HepG2 (cell line): Measurements from ENCODE around the gene FUT3. TPM values are rescaled to one million over a fixed set of nuclear protein-coding genes. Genes with fewer than 3 reads are reported as not detected.
A peak's percentile ranks its signal among the peaks of the same experiment; 100 is the strongest.

Experiments
- IRF1 ChIP-seq: sonication (generic); formaldehyde crosslinking; IDR thresholded peaks from 2 replicates; pipeline ENCODE4 v1.4.0; 2020; ENCODE audit warnings: low read depth, mild to moderate bottlenecking, missing genetic modification reagents
- KAT8 ChIP-seq: IDR thresholded peaks from 2 replicates; pipeline ENCODE4 v1.6.1; 2016; ENCODE audit warnings: missing genetic modification reagents, missing compliant biosample characterization
- RERE ChIP-seq: IDR thresholded peaks from 2 replicates; pipeline ENCODE4 v1.6.1; 2016; ENCODE audit warnings: low read depth, missing genetic modification reagents, missing compliant biosample characterization
- SAP130 ChIP-seq: IDR thresholded peaks from 2 replicates; pipeline ENCODE4 v1.6.1; 2016; ENCODE audit warnings: low read depth
- SOX6 ChIP-seq, 2 experiments: fragments of 450-650 bp in 1 of 2; sonication (generic) in 1 of 2; formaldehyde crosslinking in 1 of 2; IDR thresholded peaks; 2 replicates each; pipeline versions ENCODE4 v1.4.0 to v1.6.1; 2017 to 2020; ENCODE audit warnings: antibody characterized with exemption in 1 of 2, mild to moderate bottlenecking in 1 of 2, missing genetic modification reagents in 1 of 2
- YEATS4 ChIP-seq: sonication (generic); formaldehyde crosslinking; IDR thresholded peaks from 2 replicates; pipeline ENCODE4 v1.4.0; 2020; ENCODE audit warnings: missing genetic modification reagents, borderline replicate concordance
- ZNF354B ChIP-seq: sonication (generic); formaldehyde crosslinking; IDR thresholded peaks from 2 replicates; pipeline ENCODE4 v1.8.0; 2022; ENCODE audit warnings: mild to moderate bottlenecking, missing genetic modification reagents
- ZNF570 ChIP-seq: sonication (generic); formaldehyde crosslinking; IDR thresholded peaks from 2 replicates; pipeline ENCODE4 v1.4.0; 2020; ENCODE audit warnings: mild to moderate bottlenecking, missing genetic modification reagents, borderline replicate concordance
- ZNF629 ChIP-seq: sonication (generic); formaldehyde crosslinking; conservative IDR thresholded peaks from 2 replicates; pipeline ENCODE4 v1.5.0; 2020; ENCODE audit warnings: missing genetic modification reagents
- polyA plus RNA-seq, 8 experiments: library from polyadenylated mRNA; depleted of rRNA in 3 of 8; stranded (reverse) in 7 of 8; unstranded in 1 of 8; fragments of >200 nt; fragmentation: Illumina TruSeq in 4 of 8; extraction: Trizol in 4 of 8; gene quantifications; 2 replicates each; pipeline versions ENCODE4 v1.2.1 to v1.2.3, GENCODE V29; 2011 to 2016; ENCODE audit warnings: low read depth in 4 of 8, missing spikeins in 1 of 8, mixed read lengths in 1 of 8; ENCODE audit not compliant: insufficient read depth in 1 of 8
- total RNA-seq, 5 experiments: library from RNA; depleted of rRNA; stranded (reverse); fragments of >200 nt; fragmentation: Illumina TruSeq; extraction: Trizol; gene quantifications; 2 replicates each; pipeline ENCODE4 v1.2.3, GENCODE V29; 2016; ENCODE audit warnings: low read depth in 1 of 5
- TF ChIP-seq, protein P1 (sequence below): sonication (generic); formaldehyde crosslinking; IDR thresholded peaks from 2 replicates; pipeline ENCODE4 v1.5.0; 2020; ENCODE audit warnings: missing genetic modification reagents, mild to moderate bottlenecking, borderline replicate concordance
- TF ChIP-seq, protein P2 (sequence below): sonication (generic); formaldehyde crosslinking; IDR thresholded peaks from 2 replicates; pipeline ENCODE4 v1.4.0; 2020; ENCODE audit warnings: missing genetic modification reagents; ENCODE audit errors: not compliant biosample characterization

Gene FUT3
- total and polyA plus RNA-seq, 2 of the 13 experiments (the other 11 are each of a cell fraction or from before 2014, with no cell fraction given), result 0.53 to 1.1 TPM

DNA sequence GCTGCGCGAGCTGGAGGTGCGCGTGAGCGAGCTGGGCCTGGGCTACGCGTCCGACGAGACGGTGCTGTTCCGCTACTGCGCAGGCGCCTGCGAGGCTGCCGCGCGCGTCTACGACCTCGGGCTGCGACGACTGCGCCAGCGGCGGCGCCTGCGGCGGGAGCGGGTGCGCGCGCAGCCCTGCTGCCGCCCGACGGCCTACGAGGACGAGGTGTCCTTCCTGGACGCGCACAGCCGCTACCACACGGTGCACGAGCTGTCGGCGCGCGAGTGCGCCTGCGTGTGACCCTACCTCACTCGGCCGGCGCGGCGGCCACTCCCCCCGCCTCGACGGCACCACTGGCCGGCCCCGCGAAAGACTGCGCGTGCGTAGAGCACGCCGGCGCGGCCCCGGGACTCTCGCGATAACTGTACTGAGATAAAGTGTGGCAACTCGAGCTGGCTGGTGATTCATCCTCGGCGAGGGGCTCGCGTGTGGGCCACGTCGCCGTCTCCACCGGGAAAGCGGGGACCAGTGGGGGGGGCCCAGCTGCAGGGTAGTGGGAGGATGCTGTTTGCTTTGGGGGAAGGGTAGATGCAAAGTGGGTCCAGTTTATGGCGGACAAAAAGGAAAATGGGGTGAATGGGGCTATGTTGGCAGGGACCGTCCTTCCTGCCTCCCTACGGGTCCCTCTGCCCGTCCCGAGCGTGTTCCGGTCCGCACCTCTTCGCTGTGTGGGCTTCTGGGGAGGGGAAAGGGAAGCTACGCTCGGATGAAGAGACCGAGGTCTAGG, 23.2 kb downstream of the FUT3 start (continued):
- TF ChIP-seq, protein P1, sequence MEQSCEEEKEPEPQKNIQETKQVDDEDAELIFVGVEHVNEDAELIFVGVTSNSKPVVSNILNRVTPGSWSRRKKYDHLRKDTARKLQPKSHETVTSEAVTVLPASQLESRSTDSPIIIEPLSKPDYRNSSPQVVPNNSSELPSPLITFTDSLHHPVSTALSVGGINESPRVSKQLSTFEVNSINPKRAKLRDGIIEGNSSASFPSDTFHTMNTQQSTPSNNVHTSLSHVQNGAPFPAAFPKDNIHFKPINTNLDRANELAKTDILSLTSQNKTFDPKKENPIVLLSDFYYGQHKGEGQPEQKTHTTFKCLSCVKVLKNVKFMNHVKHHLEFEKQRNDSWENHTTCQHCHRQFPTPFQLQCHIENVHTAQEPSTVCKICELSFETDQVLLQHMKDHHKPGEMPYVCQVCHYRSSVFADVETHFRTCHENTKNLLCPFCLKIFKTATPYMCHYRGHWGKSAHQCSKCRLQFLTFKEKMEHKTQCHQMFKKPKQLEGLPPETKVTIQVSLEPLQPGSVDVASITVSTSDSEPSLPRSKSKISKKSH, result peak; percentile 80
- TF ChIP-seq RERE (CRISPR knock-in tag) (peak; percentile 36; the same call in 1 of the 2 replicates), ZNF570 (CRISPR knock-in tag) (no peak), IRF1 (CRISPR knock-in tag) (0 out of 2 replicates have a peak, but pooled peaks have one; percentile 15), YEATS4 (CRISPR knock-in tag) (peak; percentile 45; the same call in 1 of the 2 replicates), ZNF629 (CRISPR knock-in tag) (no peak), KAT8 (peak; percentile 81), ZNF354B (CRISPR knock-in tag) (0 out of 2 replicates have a peak, but pooled peaks have one; percentile 40), SOX6 (IDR thresholded peaks at IDR 0.05) (no peak), SOX6 (CRISPR knock-in tag; IDR thresholded peaks at IDR 0.05) (peak; percentile 77), SAP130 (CRISPR knock-in tag) (peak; percentile 86)
- TF ChIP-seq, protein P2, sequence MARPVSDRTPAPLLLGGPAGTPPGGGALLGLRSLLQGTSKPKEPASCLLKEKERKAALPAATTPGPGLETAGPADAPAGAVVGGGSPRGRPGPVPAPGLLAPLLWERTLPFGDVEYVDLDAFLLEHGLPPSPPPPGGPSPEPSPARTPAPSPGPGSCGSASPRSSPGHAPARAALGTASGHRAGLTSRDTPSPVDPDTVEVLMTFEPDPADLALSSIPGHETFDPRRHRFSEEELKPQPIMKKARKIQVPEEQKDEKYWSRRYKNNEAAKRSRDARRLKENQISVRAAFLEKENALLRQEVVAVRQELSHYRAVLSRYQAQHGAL (CRISPR knock-in tag), result no peak
